Mesendoderm (in vitro differentiated cells): ENCODE results near the gene GRAMD1A.

Experiments
- DNase-seq: peaks from one replicate; pipeline ENCODE4 v3.0.0; 2013
- H2AK5ac ChIP-seq: 2 replicates; pipeline ENCODE4 v1.6.1; 2013; ENCODE audit warnings: low read length, inconsistent platforms
- H2BK120ac ChIP-seq: 2 replicates; pipeline ENCODE4 v1.6.1; 2013; ENCODE audit warnings: low read depth, mild to moderate bottlenecking, low read length, moderate library complexity, mixed read lengths
- H2BK15ac ChIP-seq: replicated peaks from 2 replicates; pipeline ENCODE4 v1.6.1; 2013; ENCODE audit warnings: low read depth, mild to moderate bottlenecking, moderate library complexity
- H2BK5ac ChIP-seq: 2 replicates; pipeline ENCODE4 v1.6.1; 2013; ENCODE audit warnings: low read length, inconsistent platforms
- H3K18ac ChIP-seq: 2 replicates; pipeline ENCODE4 v1.6.1; 2013; ENCODE audit warnings: mild to moderate bottlenecking, low read length, mixed read lengths
- H3K23ac ChIP-seq: one replicate; pipeline ENCODE4 v1.6.1; 2013; ENCODE audit warnings: low read length
- H3K27ac ChIP-seq: 2 replicates; pipeline ENCODE4 v1.5.1; 2013; ENCODE audit warnings: low read depth, mild to moderate bottlenecking, inconsistent platforms, low read length, moderate library complexity
- H3K27me3 ChIP-seq: 2 replicates; pipeline ENCODE4 v1.6.1; 2013; ENCODE audit warnings: low read length, control low read depth, mild to moderate bottlenecking, inconsistent platforms; ENCODE audit not compliant: insufficient read depth, poor library complexity
- H3K36me3 ChIP-seq: 2 replicates; pipeline ENCODE4 v1.6.1; 2013; ENCODE audit warnings: low read length, inconsistent platforms; ENCODE audit not compliant: control insufficient read depth, insufficient read depth
- H3K4ac ChIP-seq: one replicate; pipeline ENCODE4 v1.6.1; 2013; ENCODE audit warnings: low read depth, mild to moderate bottlenecking, low read length, moderate library complexity
- H3K4me1 ChIP-seq: 2 replicates; pipeline ENCODE4 v1.6.1; 2013; ENCODE audit warnings: low read depth, low read length, inconsistent platforms; ENCODE audit not compliant: control insufficient read depth
- H3K4me2 ChIP-seq: 2 replicates; pipeline ENCODE4 v1.6.1; 2013; ENCODE audit warnings: low read length
- H3K4me3 ChIP-seq: 2 replicates; pipeline ENCODE4 v1.5.1; 2013; ENCODE audit warnings: mild to moderate bottlenecking, low read length
- H3K56ac ChIP-seq: one replicate; pipeline ENCODE4 v1.6.1; 2013; ENCODE audit warnings: low read length
- H3K79me1 ChIP-seq: 2 replicates; pipeline ENCODE4 v1.6.1; 2013; ENCODE audit warnings: low read length, inconsistent platforms
- H3K79me2 ChIP-seq: 2 replicates; pipeline ENCODE4 v1.6.1; 2013; ENCODE audit warnings: mild to moderate bottlenecking, low read length; ENCODE audit not compliant: control insufficient read depth, insufficient read depth
- H3K9ac ChIP-seq: 2 replicates; pipeline ENCODE4 v1.6.1; 2013; ENCODE audit warnings: low read length, inconsistent platforms
- H4K5ac ChIP-seq: one replicate; pipeline ENCODE4 v1.6.1; 2013; ENCODE audit warnings: low read length
- H4K8ac ChIP-seq: one replicate; pipeline ENCODE4 v1.6.1; 2013; ENCODE audit warnings: low read depth, mild to moderate bottlenecking, control low read depth, low read length, moderate library complexity
- WGBS: extraction: QIAGEN DNeasy Blood & Tissue Kit; methylation state at CpG from one replicate; pipeline ENCODE4 v1.1.7; 2013; ENCODE audit warnings: low lambda C conversion rate, missing lambda C conversion rate; ENCODE audit not compliant: insufficient coverage; ENCODE audit errors: extremely low coverage; 5-methylcytosine and 5-hydroxymethylcytosine counted together

Gene GRAMD1A

GRCh38 chr19:35022460-35022859, 22.3 kb downstream of the GRAMD1A start:
- peaks cover 42% of the 10 kb centered on the region for H3K36me3 ChIP-seq
- no peaks in the 10 kb centered on the region for H3K4me1 ChIP-seq
- no peak overlapping the region for H3K18ac ChIP-seq
- no peak overlapping the region for H3K4me2 ChIP-seq
- no peaks in the 10 kb centered on the region for H3K27me3 ChIP-seq
- H2AK5ac ChIP-seq = no peak overlapping the region
- H2BK15ac ChIP-seq = no peak overlapping the region
- H4K5ac ChIP-seq = no peak overlapping the region
- no peak overlapping the region for H3K56ac ChIP-seq
- no peaks in the 10 kb centered on the region for H3K79me1 ChIP-seq
- H2BK120ac ChIP-seq = no peak overlapping the region
- no peak overlapping the region for H3K27ac ChIP-seq
- H3K23ac ChIP-seq = no peak overlapping the region
- DNase-seq = no peak
- no peak overlapping the region for H3K9ac ChIP-seq
- no peaks in the 10 kb centered on the region for H3K79me2 ChIP-seq
- no peak overlapping the region for H4K8ac ChIP-seq
- WGBS = no CpG with 5 or more reads among the region's 14 CpGs
- no peak overlapping the region for H3K4ac ChIP-seq
- no peak overlapping the region for H2BK5ac ChIP-seq
- no peak overlapping the region for H3K4me3 ChIP-seq

- Histone ChIP-seq H3K4me2 (no peak overlapping the region), H3K4ac (no peak overlapping the region), H3K56ac (no peak overlapping the region), H3K79me1 (no peaks in the 10 kb centered on the region), H3K27me3 (no peaks in the 10 kb centered on the region), H2BK120ac (no peak overlapping the region), H3K23ac (no peak overlapping the region), H2BK15ac (no peak overlapping the region), H3K36me3 (peaks cover 42% of the 10 kb centered on the region), H3K4me1 (no peaks in the 10 kb centered on the region), H3K9ac (no peak overlapping the region), H3K79me2 (no peaks in the 10 kb centered on the region), H3K27ac (no peak overlapping the region), H4K5ac (no peak overlapping the region), H4K8ac (no peak overlapping the region), H2AK5ac (no peak overlapping the region), H3K18ac (no peak overlapping the region), H2BK5ac (no peak overlapping the region), H3K4me3 (no peak overlapping the region)
- DNase-seq = no peak
- WGBS = no CpG with 5 or more reads among the region's 19 CpGs
Observed at GRCh38 chr19:35023428-35023827, 23.3 kb downstream of the GRAMD1A start.

DNA sequence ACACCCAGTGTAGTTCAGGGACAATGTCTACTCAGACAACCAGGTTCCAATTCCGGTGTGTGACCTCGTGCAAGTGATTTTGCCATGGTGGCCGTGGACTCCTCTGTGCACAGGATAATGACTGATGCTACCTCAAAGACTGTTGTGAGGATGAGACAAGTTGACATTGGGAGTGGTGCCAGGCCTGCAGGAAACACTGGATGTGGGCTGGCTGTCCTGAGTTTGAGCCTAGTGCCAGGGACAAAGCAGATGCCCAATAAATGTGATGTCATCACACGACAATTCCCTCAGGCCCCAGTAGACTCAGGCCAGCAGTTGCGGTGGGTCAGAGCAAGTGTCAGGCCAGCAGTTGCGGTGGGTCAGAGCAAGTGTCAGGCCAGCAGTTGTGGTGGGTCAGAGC, 24.0 kb downstream of the GRAMD1A start:
- H2BK5ac ChIP-seq = no peak overlapping the region
- H3K4me1 ChIP-seq = no peaks in the 10 kb centered on the region
- H3K18ac ChIP-seq = no peak overlapping the region
- H3K27me3 ChIP-seq = no peaks in the 10 kb centered on the region
- no peak overlapping the region for H2BK15ac ChIP-seq
- WGBS = no CpG with 5 or more reads among the region's 6 CpGs
- no peak overlapping the region for H2BK120ac ChIP-seq
- no peak overlapping the region for H2AK5ac ChIP-seq
- no peak overlapping the region for H4K8ac ChIP-seq
- peaks cover 39% of the 10 kb centered on the region for H3K36me3 ChIP-seq
- H3K4me3 ChIP-seq = no peak overlapping the region
- H3K4ac ChIP-seq = no peak overlapping the region
- no peak overlapping the region for H4K5ac ChIP-seq
- H3K23ac ChIP-seq = no peak overlapping the region
- no peaks in the 10 kb centered on the region for H3K79me2 ChIP-seq
- no peak overlapping the region for H3K27ac ChIP-seq
- no peak for DNase-seq
- no peaks in the 10 kb centered on the region for H3K79me1 ChIP-seq
- no peak overlapping the region for H3K9ac ChIP-seq
- no peak overlapping the region for H3K4me2 ChIP-seq
- no peak overlapping the region for H3K56ac ChIP-seq

GRCh38 chr19:35025969-35026368, 25.8 kb downstream of the GRAMD1A start:
- H2AK5ac ChIP-seq = no peak overlapping the region
- H3K27me3 ChIP-seq = no peaks in the 10 kb centered on the region
- no peaks in the 10 kb centered on the region for H3K4me1 ChIP-seq

GRCh38 chr19:35026418-35026817, 26.3 kb downstream of the GRAMD1A start:
- H3K27me3 ChIP-seq = no peaks in the 10 kb centered on the region
- no peaks in the 10 kb centered on the region for H3K79me1 ChIP-seq
- H3K9ac ChIP-seq = no peak overlapping the region
- H3K23ac ChIP-seq = no peak overlapping the region
- no peak overlapping the region for H3K4me3 ChIP-seq
- no peak overlapping the region for H4K8ac ChIP-seq
- H3K4me1 ChIP-seq = no peaks in the 10 kb centered on the region
- H3K36me3 ChIP-seq = peaks cover 30% of the 10 kb centered on the region
- no peak overlapping the region for H3K4me2 ChIP-seq
- no peak overlapping the region for H3K56ac ChIP-seq
- no peak overlapping the region for H2BK120ac ChIP-seq
- H2AK5ac ChIP-seq = no peak overlapping the region
- no peak overlapping the region for H4K5ac ChIP-seq
- no peak overlapping the region for H3K18ac ChIP-seq
- no peak for DNase-seq
- H2BK15ac ChIP-seq = no peak overlapping the region
- H3K79me2 ChIP-seq = no peaks in the 10 kb centered on the region
- WGBS = no CpG with 5 or more reads among the region's 6 CpGs
- H3K4ac ChIP-seq = no peak overlapping the region
- no peak overlapping the region for H2BK5ac ChIP-seq
- no peak overlapping the region for H3K27ac ChIP-seq

More at GRCh38 chr19:35025969-35026368, 25.8 kb downstream of the GRAMD1A start:
- Histone ChIP-seq H3K36me3 (peaks cover 34% of the 10 kb centered on the region), H2BK5ac (no peak overlapping the region), H3K79me2 (no peaks in the 10 kb centered on the region), H3K4me3 (no peak overlapping the region), H3K23ac (no peak overlapping the region), H3K79me1 (no peaks in the 10 kb centered on the region), H3K27ac (no peak overlapping the region), H3K9ac (no peak overlapping the region), H3K56ac (no peak overlapping the region), H4K8ac (no peak overlapping the region), H3K4me2 (no peak overlapping the region), H2BK120ac (no peak overlapping the region), H4K5ac (no peak overlapping the region), H3K18ac (no peak overlapping the region), H3K4ac (no peak overlapping the region), H2BK15ac (no peak overlapping the region)
- no CpG with 5 or more reads among the region's 21 CpGs for WGBS
- no peak for DNase-seq

DNA sequence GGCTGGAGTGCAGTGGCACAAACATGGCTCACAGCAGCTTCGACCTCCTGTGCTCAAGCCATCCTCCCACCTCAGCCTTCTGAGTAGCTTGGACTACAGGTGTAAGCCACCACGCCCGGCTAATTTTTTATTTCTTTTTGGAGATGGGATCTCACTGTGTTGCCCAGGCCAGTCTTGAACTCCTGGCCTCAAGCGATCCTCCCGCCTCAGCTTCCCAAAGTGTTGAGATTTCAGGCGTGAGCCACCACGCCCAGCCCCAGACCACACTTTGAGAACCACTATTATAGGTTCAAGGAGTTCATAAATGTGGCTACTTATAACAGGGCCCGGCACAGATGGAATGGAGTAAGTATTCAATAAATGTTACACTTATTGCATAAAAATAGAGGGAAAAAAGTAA, 26.9 kb downstream of the GRAMD1A start:
- Histone ChIP-seq H2BK5ac (no peak overlapping the region), H2BK120ac (no peak overlapping the region), H3K9ac (no peak overlapping the region), H3K27me3 (no peaks in the 10 kb centered on the region), H3K79me2 (no peaks in the 10 kb centered on the region), H3K36me3 (peaks cover 27% of the 10 kb centered on the region), H3K27ac (no peak overlapping the region), H3K4ac (no peak overlapping the region), H3K4me1 (no peaks in the 10 kb centered on the region), H3K4me3 (no peak overlapping the region), H3K4me2 (no peak overlapping the region), H3K23ac (no peak overlapping the region), H2AK5ac (no peak overlapping the region), H4K8ac (no peak overlapping the region), H3K18ac (no peak overlapping the region), H3K79me1 (no peaks in the 10 kb centered on the region), H3K56ac (no peak overlapping the region), H2BK15ac (no peak overlapping the region), H4K5ac (no peak overlapping the region)
- no CpG with 5 or more reads among the region's 8 CpGs for WGBS
- DNase-seq = no peak
